ENCODE data around the gene KMT5B. TPM values are rescaled to one million over a fixed set of nuclear protein-coding genes. Genes with fewer than 3 reads are reported as not detected.

KMT5B gene
- total and polyA plus RNA-seq, 2 donors from 2014 or later = 15.8 to 54.2 TPM

- Histone ChIP-seq H3K36me3 (ENCODE audit: control insufficient read depth in 2 of 3, insufficient read depth in 3 of 3, low read length in 3 of 3) (no peaks in the 10 kb centered on the region), H3K4me1 (ENCODE audit: control insufficient read depth in 2 of 3, insufficient read depth in 2 of 3, low read depth in 1 of 3, low read length in 3 of 3) (peaks cover 0 to 18% (median 4%) of the 10 kb centered on the region in 3 donors), H3K9me3 (ENCODE audit: control insufficient read depth in 2 of 3, insufficient read depth in 1 of 3, low read length in 3 of 3) (no peaks in the 10 kb centered on the region), H3K9ac (ENCODE audit: low read length in 3 of 3) (peak overlapping the region in 1 of 3 donors; percentile 14), H3K27me3 (ENCODE audit: control insufficient read depth, insufficient read depth, low read length) (no peaks in the 10 kb centered on the region), H3K27ac (ENCODE audit: low read depth in 2 of 2, low read length in 2 of 2) (peak overlapping the region; percentile 45 to 53), H3K4me3 (ENCODE audit: low read length in 3 of 3) (peak overlapping the region in 1 of 3 donors; percentile 5)
- intact Hi-C loops (cut with DNase I) = no loop called here
- no peak for FAIRE-seq
- peak in 3 of 5 donors; percentile 31 to 58 (median 57) for DNase-seq
- no peak for TF ChIP-seq CTCF (IDR thresholded peaks at IDR 0.05; ENCODE audit: borderline replicate concordance, extremely low read depth, insufficient read depth)
Observed at GRCh38 chr11:68106165-68106940, 106.7 kb downstream of the KMT5B start.

Other genes with a start within 250 kb of the KMT5B start
- gene UNC93B1, start 209.2 kb downstream of the KMT5B start, total RNA-seq = 67.9 TPM
- gene UNC93B1, start 209.2 kb downstream of the KMT5B start, polyA plus RNA-seq (ENCODE audit: insufficient read depth, low read depth, low replicate concordance) = 21.3 TPM
- gene ALDH3B1, start 203.0 kb downstream of the KMT5B start, total RNA-seq = 42.7 TPM
- gene ALDH3B1, start 203.0 kb downstream of the KMT5B start, polyA plus RNA-seq (ENCODE audit: insufficient read depth, low read depth, low replicate concordance) = 20.9 TPM
- 144 TPM for gene NDUFS8, start 182.6 kb downstream of the KMT5B start, total RNA-seq
- 472 TPM for gene NDUFS8, start 182.6 kb downstream of the KMT5B start, polyA plus RNA-seq (ENCODE audit: insufficient read depth, low read depth, low replicate concordance)
- 97.1 TPM for gene TCIRG1, start 174.3 kb downstream of the KMT5B start, total RNA-seq
- 36.3 TPM for gene TCIRG1, start 174.3 kb downstream of the KMT5B start, polyA plus RNA-seq (ENCODE audit: insufficient read depth, low read depth, low replicate concordance)
- gene CHKA, start 91.9 kb downstream of the KMT5B start, total RNA-seq = 26.3 TPM
- gene CHKA, start 91.9 kb downstream of the KMT5B start, polyA plus RNA-seq (ENCODE audit: insufficient read depth, low read depth, low replicate concordance) = 23.2 TPM
- gene C11orf24, start 58.7 kb upstream of the KMT5B start, total RNA-seq = 31.7 TPM
- 18.6 TPM for gene C11orf24, start 58.7 kb upstream of the KMT5B start, polyA plus RNA-seq (ENCODE audit: insufficient read depth, low read depth, low replicate concordance)
- 71.3 TPM for gene LRP5, start 99.3 kb upstream of the KMT5B start, total RNA-seq
- 55.4 TPM for gene LRP5, start 99.3 kb upstream of the KMT5B start, polyA plus RNA-seq (ENCODE audit: insufficient read depth, low read depth, low replicate concordance)
- 108 TPM for gene PPP6R3, start 247.5 kb upstream of the KMT5B start, total RNA-seq
- gene PPP6R3, start 247.5 kb upstream of the KMT5B start, polyA plus RNA-seq (ENCODE audit: insufficient read depth, low read depth, low replicate concordance) = 30.3 TPM